CD14-positive monocyte (primary cell): ENCODE data around the gene PLA2G2C. TPM values are rescaled to one million over a fixed set of nuclear protein-coding genes. Genes with fewer than 3 reads are reported as not detected.

Source experiments
- DNase-seq, 3 donors: peaks; one replicate each; pipeline ENCODE4 v3.0.0-alpha.2; 2011 to 2022
- H2AFZ ChIP-seq: 2 replicates; pipeline ENCODE4 v1.6.0; 2012; ENCODE audit warnings: mild to moderate bottlenecking, low read depth, low read length, inconsistent platforms; ENCODE audit not compliant: insufficient read depth, poor library complexity, severe bottlenecking
- H3K27ac ChIP-seq, 2 donors: 1 replicate in 1 of 2; 2 replicates in 1 of 2; pipeline ENCODE4 v1.5.1; 2012 to 2013; ENCODE audit warnings: low read length in 2 of 2, control low read depth in 1 of 2, inconsistent platforms in 1 of 2, low read depth in 1 of 2, mild to moderate bottlenecking in 1 of 2
- H3K27me3 ChIP-seq, 2 donors: one replicate each; pipeline versions ENCODE4 v1.6.0 to v1.6.1; 2011 to 2013; ENCODE audit warnings: low read length in 2 of 2; ENCODE audit not compliant: control insufficient read depth in 2 of 2, insufficient read depth in 2 of 2
- H3K36me3 ChIP-seq, 2 donors: replicated peaks in 1 of 2; 1 replicate in 1 of 2; 2 replicates in 1 of 2; pipeline versions ENCODE4 v1.5.1 to v1.6.1; 2012 to 2013; ENCODE audit warnings: low read length in 2 of 2, control low read depth in 1 of 2, inconsistent platforms in 1 of 2, mild to moderate bottlenecking in 1 of 2; ENCODE audit not compliant: insufficient read depth in 2 of 2, control insufficient read depth in 1 of 2
- H3K4me1 ChIP-seq, 2 donors: 1 replicate in 1 of 2; 2 replicates in 1 of 2; pipeline versions ENCODE4 v1.5.1 to v1.6.1; 2012 to 2013; ENCODE audit warnings: low read length in 2 of 2, control low read depth in 1 of 2, inconsistent platforms in 1 of 2, mild to moderate bottlenecking in 1 of 2, moderate library complexity in 1 of 2; ENCODE audit not compliant: insufficient read depth in 2 of 2, control insufficient read depth in 1 of 2
- H3K4me2 ChIP-seq: replicated peaks from 2 replicates; pipeline ENCODE3; 2012; ENCODE audit warnings: low read length, moderate library complexity, mild to moderate bottlenecking; ENCODE audit not compliant: poor library complexity, severe bottlenecking; ENCODE audit errors: extremely low read depth
- H3K4me3 ChIP-seq, 3 experiments: fragments of 200-600 bp in 1 of 3; sonication (generic) in 1 of 3; replicated peaks in 1 of 3; 1 replicate in 2 of 3; 2 replicates in 1 of 3; pipeline ENCODE4 v1.5.1; 2011 to 2013; ENCODE audit warnings: low read length in 3 of 3, mild to moderate bottlenecking in 3 of 3, control low read depth in 2 of 3, low read depth in 2 of 3, inconsistent platforms in 1 of 3, moderate library complexity in 1 of 3
- H3K79me2 ChIP-seq: 2 replicates; pipeline ENCODE4 v1.6.0; 2012; ENCODE audit warnings: mild to moderate bottlenecking, control low read depth, inconsistent platforms, low read length, moderate library complexity; ENCODE audit not compliant: insufficient read depth
- H3K9ac ChIP-seq: 2 replicates; pipeline ENCODE4 v1.6.0; 2017; ENCODE audit warnings: low read length, mild to moderate bottlenecking; ENCODE audit not compliant: insufficient read depth, poor library complexity, severe bottlenecking
- H3K9me3 ChIP-seq, 2 donors: replicated peaks in 1 of 2; 1 replicate in 1 of 2; 2 replicates in 1 of 2; pipeline versions ENCODE4 v1.5.1 to v1.6.1; 2012 to 2013; ENCODE audit warnings: low read length in 2 of 2, control low read depth in 1 of 2; ENCODE audit not compliant: control insufficient read depth in 1 of 2, insufficient read depth in 1 of 2
- H4K20me1 ChIP-seq: 2 replicates; pipeline ENCODE4 v1.6.0; 2012; ENCODE audit warnings: mild to moderate bottlenecking, low read length, control low read depth, moderate library complexity; ENCODE audit not compliant: insufficient read depth
- H3K27ac Mint-ChIP-seq, 7 donors: one replicate each; pipeline ENCODE4 v1.8.0; 2020; ENCODE audit warnings: mild to moderate bottlenecking in 7 of 7, mixed read lengths in 7 of 7, moderate library complexity in 6 of 7, inconsistent platforms in 2 of 7
- H3K27me3 Mint-ChIP-seq, 3 donors: one replicate each; pipeline ENCODE4 v1.8.0; 2021 to 2022; ENCODE audit warnings: low read depth in 3 of 3, mild to moderate bottlenecking in 3 of 3, mixed read lengths in 3 of 3, moderate library complexity in 3 of 3, inconsistent platforms in 1 of 3
- H3K36me3 Mint-ChIP-seq, 2 donors: one replicate each; pipeline ENCODE4 v1.8.0; 2020; ENCODE audit warnings: mixed read lengths in 2 of 2, inconsistent platforms in 1 of 2, mild to moderate bottlenecking in 1 of 2
- H3K4me1 Mint-ChIP-seq: one replicate; pipeline ENCODE4 v1.8.0; 2020; ENCODE audit warnings: mild to moderate bottlenecking, mixed read lengths
- H3K4me3 Mint-ChIP-seq, 2 donors: one replicate each; pipeline ENCODE4 v1.8.0; 2020; ENCODE audit warnings: mild to moderate bottlenecking in 2 of 2, mixed read lengths in 2 of 2, moderate library complexity in 1 of 2
- H3K9me3 Mint-ChIP-seq, 7 donors: one replicate each; pipeline ENCODE4 v1.8.0; 2020 to 2022; ENCODE audit warnings: mixed read lengths in 7 of 7, mild to moderate bottlenecking in 6 of 7, moderate library complexity in 6 of 7, inconsistent platforms in 2 of 7
- WGBS: methylation state at CpG from one replicate; pipeline ENCODE4 v1.1.5; 2013; ENCODE audit warnings: missing lambda C conversion rate; ENCODE audit not compliant: insufficient coverage; 5-methylcytosine and 5-hydroxymethylcytosine counted together
- intact Hi-C, 2 donors: fragments of 100-400 bp; cut with micrococcal nuclease; formaldehyde crosslinking; loops; one replicate each; pipeline versions ENCODE4 v1.15.0 to v1.15.1; 2023
- polyA minus RNA-seq: library from RNA; depleted of rRNA, polyadenylated mRNA; stranded (reverse); fragments of >200 nt; gene quantifications from 2 replicates; pipeline ENCODE4 v1.2.3, GENCODE V29; 2012
- polyA plus RNA-seq, 3 donors: library from polyadenylated mRNA; depleted of rRNA in 1 of 3; unstranded in 2 of 3; stranded (reverse) in 1 of 3; fragments of 300-500 nt in 2 of 3; fragments of >200 nt in 1 of 3; fragmentation: Illumina TruSeq in 2 of 3; gene quantifications; 1 replicate in 2 of 3; 2 replicates in 1 of 3; pipeline ENCODE4 v1.2.3, GENCODE V29; 2012 to 2021
- total RNA-seq, 12 experiments: library from RNA in 1 of 12; stranded (reverse) in 1 of 12; fragments of 120-200 nt in 1 of 12; gene quantifications; one replicate each; pipeline ENCODE4 v1.2.4 and lab custom pipeline; 2013 to 2026; ENCODE audit warnings: mixed read lengths in 6 of 12, inconsistent platforms in 1 of 12
- TF ChIP-seq, protein P1 (sequence below): fragments of 200-600 bp; IDR thresholded peaks from one replicate; pipeline ENCODE4 v1.8.0; 2022; ENCODE audit warnings: antibody characterized with exemption, mild to moderate bottlenecking

PLA2G2C gene, protein sequence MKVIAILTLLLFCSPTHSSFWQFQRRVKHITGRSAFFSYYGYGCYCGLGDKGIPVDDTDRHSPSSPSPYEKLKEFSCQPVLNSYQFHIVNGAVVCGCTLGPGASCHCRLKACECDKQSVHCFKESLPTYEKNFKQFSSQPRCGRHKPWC
- 0.12 TPM for total RNA-seq (2013)
- under 1 TPM in 2 of 3 donors, not detected in 1; 0.07 to 0.40 TPM for polyA plus RNA-seq
- polyA minus RNA-seq: 0.14 TPM in 1 of 2 replicates, not detected in the other
- 0 to 0.94 (median 0.13) reads per million in 11 experiments for total RNA-seq (lab: John Stamatoyannopoulos, UW)

DNA sequence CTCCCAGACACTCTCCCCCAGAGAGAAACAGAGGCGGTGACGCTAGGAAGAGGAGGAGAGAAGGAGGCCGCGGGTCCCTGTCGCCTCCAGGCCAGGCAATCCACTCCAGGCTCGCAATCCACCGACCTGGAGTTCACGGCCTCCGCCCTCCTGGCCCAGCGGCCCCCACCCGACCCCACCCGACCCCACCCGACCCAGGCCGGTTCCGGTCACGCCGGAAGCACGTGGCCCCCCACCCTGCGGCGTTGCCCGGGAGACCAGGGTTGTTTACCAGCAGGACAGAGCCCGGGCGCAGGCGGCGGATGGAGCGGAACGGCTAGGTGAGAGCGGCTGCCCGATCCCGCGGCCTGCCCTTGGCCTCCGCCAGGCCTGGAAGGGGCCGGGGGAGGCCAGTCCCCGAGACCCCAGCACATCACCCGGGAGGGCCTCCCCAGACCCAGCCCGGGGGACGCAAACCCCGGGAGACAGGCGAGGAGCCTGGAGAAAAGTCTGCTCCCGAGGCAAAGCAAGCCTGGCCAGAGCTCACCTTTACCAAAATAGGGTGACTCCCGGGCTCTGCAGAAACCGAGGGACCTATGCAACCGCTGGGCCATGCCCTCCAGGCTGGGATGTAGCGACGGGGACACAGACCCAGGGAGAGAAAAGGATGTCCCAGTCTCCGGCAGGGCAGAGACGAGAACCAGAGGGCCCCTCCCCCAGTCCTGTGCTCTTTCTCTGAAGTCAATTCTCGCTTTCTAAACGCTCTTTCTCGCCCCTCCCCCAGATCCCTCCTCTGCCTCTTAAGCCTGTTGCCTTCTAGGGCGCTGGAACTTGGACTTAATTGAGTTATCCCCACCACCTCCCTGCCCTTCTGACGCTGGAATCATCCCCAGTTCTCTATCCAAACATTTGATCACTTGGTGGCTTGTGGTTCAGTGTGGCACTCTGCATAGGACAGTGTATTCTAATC is at the start of gene PLA2G2C, which contains the start of gene UBXN10:
Gene PLA2G2C, minus strand, starts transcription at position 685 of the 949 bp plus-strand sequence. CDS start 9,155 bp downstream, outside the sequence.
Gene UBXN10, plus strand, starts transcription at position 263 of the 949 bp plus-strand sequence. CDS start 4,466 bp downstream, outside the sequence.
- Mint-ChIP-seq H3K36me3 (peaks cover 0 to 5% of the 10 kb centered on the region in 2 donors), H3K27me3 (peaks cover 56 to 70% (median 59%) of the 10 kb centered on the region in 3 donors), H3K9me3 (peaks cover 0 to 10% (median 4%) of the 10 kb centered on the region in 7 donors), H3K4me1 (peaks cover 31% of the 10 kb centered on the region), H3K27ac (peak within 1 kb of the TSS; percentile 0 to 79 (median 51)), H3K4me3 (peak within 1 kb of the TSS; percentile 52 to 80)
- Histone ChIP-seq H3K27me3 (peaks cover 38 to 49% of the 10 kb centered on the region in 2 donors), H3K4me3 (peak within 1 kb of the TSS in 1 of 3 experiments; percentile 21), H3K4me2 (peak within 1 kb of the TSS; percentile 42), H3K4me1 (peaks cover 20 to 23% of the 10 kb centered on the region in 2 donors), H3K79me2 (no peaks in the 10 kb centered on the region), H3K9me3 (no peaks in the 10 kb centered on the region), H2AFZ (no peak within 1 kb of the TSS), H3K36me3 (no peaks in the 10 kb centered on the region), H3K9ac (peak within 1 kb of the TSS; percentile 25), H4K20me1 (no peaks in the 10 kb centered on the region), H3K27ac (peak within 1 kb of the TSS in 1 of 2 donors; percentile 22)
- under 1% methylated on average over 36 of the region's 52 CpGs for WGBS
- intact Hi-C loops: no loop called here
- TF ChIP-seq, protein P1, sequence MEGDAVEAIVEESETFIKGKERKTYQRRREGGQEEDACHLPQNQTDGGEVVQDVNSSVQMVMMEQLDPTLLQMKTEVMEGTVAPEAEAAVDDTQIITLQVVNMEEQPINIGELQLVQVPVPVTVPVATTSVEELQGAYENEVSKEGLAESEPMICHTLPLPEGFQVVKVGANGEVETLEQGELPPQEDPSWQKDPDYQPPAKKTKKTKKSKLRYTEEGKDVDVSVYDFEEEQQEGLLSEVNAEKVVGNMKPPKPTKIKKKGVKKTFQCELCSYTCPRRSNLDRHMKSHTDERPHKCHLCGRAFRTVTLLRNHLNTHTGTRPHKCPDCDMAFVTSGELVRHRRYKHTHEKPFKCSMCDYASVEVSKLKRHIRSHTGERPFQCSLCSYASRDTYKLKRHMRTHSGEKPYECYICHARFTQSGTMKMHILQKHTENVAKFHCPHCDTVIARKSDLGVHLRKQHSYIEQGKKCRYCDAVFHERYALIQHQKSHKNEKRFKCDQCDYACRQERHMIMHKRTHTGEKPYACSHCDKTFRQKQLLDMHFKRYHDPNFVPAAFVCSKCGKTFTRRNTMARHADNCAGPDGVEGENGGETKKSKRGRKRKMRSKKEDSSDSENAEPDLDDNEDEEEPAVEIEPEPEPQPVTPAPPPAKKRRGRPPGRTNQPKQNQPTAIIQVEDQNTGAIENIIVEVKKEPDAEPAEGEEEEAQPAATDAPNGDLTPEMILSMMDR: no peak
- no peak for DNase-seq
